WERI-Rb-1 (cell line): ENCODE results near the gene FHIT.
"Not testable (repeated sequence)": the region's sequence is repeated elsewhere in the genome, so short reads cannot be mapped to it uniquely, and the experiment has no call there.

Source experiments
- DNase-seq: peaks from one replicate; pipeline ENCODE4 v3.0.0-alpha.2; 2020
- H3K27ac ChIP-seq: fragments of 250-450 bp; sonication (Bioruptor Pico); 2 replicates; pipeline ENCODE4 v1.5.1; 2020; ENCODE audit warnings: mild to moderate bottlenecking, moderate library complexity
- H3K27me3 ChIP-seq: fragments of 250-450 bp; sonication (Bioruptor Pico); 2 replicates; pipeline ENCODE4 v1.5.1; 2021; ENCODE audit warnings: mild to moderate bottlenecking, low read depth, moderate library complexity; ENCODE audit not compliant: insufficient read depth, severe bottlenecking
- H3K36me3 ChIP-seq: fragments of 250-450 bp; sonication (Bioruptor Pico); 2 replicates; pipeline ENCODE4 v1.5.1; 2020; ENCODE audit warnings: mild to moderate bottlenecking, moderate library complexity
- H3K4me3 ChIP-seq: 2 replicates; pipeline ENCODE4 v1.5.1; 2011; ENCODE audit warnings: low read depth, mild to moderate bottlenecking, control low read depth, low read length
- H3K9me3 ChIP-seq: fragments of 250-450 bp; sonication (Bioruptor Pico); 2 replicates; pipeline ENCODE4 v1.5.1; 2021; ENCODE audit warnings: mild to moderate bottlenecking, moderate library complexity; ENCODE audit not compliant: severe bottlenecking
- TF ChIP-seq, protein P1 (sequence below): IDR thresholded peaks from 2 replicates; pipeline ENCODE4 v1.5.1; 2011; ENCODE audit warnings: low read depth, mild to moderate bottlenecking, control low read depth, inconsistent platforms, low read length

FHIT gene

GRCh38 chr3:61030469-61031035, 220.7 kb downstream of the FHIT start:
- Histone ChIP-seq H3K9me3 (no peaks in the 10 kb centered on the region), H3K36me3 (no peaks in the 10 kb centered on the region), H3K4me3 (no peak overlapping the region), H3K27me3 (no peaks in the 10 kb centered on the region), H3K27ac (no peak overlapping the region)
- no peak for DNase-seq
- TF ChIP-seq, protein P1, sequence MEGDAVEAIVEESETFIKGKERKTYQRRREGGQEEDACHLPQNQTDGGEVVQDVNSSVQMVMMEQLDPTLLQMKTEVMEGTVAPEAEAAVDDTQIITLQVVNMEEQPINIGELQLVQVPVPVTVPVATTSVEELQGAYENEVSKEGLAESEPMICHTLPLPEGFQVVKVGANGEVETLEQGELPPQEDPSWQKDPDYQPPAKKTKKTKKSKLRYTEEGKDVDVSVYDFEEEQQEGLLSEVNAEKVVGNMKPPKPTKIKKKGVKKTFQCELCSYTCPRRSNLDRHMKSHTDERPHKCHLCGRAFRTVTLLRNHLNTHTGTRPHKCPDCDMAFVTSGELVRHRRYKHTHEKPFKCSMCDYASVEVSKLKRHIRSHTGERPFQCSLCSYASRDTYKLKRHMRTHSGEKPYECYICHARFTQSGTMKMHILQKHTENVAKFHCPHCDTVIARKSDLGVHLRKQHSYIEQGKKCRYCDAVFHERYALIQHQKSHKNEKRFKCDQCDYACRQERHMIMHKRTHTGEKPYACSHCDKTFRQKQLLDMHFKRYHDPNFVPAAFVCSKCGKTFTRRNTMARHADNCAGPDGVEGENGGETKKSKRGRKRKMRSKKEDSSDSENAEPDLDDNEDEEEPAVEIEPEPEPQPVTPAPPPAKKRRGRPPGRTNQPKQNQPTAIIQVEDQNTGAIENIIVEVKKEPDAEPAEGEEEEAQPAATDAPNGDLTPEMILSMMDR = no peak

GRCh38 chr3:61029194-61029593, 222.1 kb downstream of the FHIT start:
- Histone ChIP-seq H3K36me3 (no peaks in the 10 kb centered on the region), H3K27ac (no peak overlapping the region), H3K27me3 (no peaks in the 10 kb centered on the region), H3K4me3 (no peak overlapping the region), H3K9me3 (no peaks in the 10 kb centered on the region)
- DNase-seq = no peak
- TF ChIP-seq, protein P1 = no peak

- TF ChIP-seq, protein P1 = no peak
- Histone ChIP-seq H3K36me3 (no peaks in the 10 kb centered on the region), H3K4me3 (no peak overlapping the region), H3K27ac (no peak overlapping the region), H3K9me3 (no peaks in the 10 kb centered on the region), H3K27me3 (no peaks in the 10 kb centered on the region)
- no peak for DNase-seq
Observed at GRCh38 chr3:61018807-61019206, 232.4 kb downstream of the FHIT start.

GRCh38 chr3:61017028-61017427, 234.2 kb downstream of the FHIT start:
- DNase-seq, H3K27ac ChIP-seq, H3K4me3 ChIP-seq, H3K27me3 ChIP-seq, H3K36me3 ChIP-seq, H3K9me3 ChIP-seq: not testable (repeated sequence)

GRCh38 chr3:61015859-61016258, 235.4 kb downstream of the FHIT start:
- Histone ChIP-seq H3K36me3 (no peaks in the 10 kb centered on the region), H3K27me3 (no peaks in the 10 kb centered on the region), H3K27ac (no peak overlapping the region), H3K4me3 (no peak overlapping the region), H3K9me3 (no peaks in the 10 kb centered on the region)
- no peak for DNase-seq
- TF ChIP-seq, protein P1 = no peak

DNA sequence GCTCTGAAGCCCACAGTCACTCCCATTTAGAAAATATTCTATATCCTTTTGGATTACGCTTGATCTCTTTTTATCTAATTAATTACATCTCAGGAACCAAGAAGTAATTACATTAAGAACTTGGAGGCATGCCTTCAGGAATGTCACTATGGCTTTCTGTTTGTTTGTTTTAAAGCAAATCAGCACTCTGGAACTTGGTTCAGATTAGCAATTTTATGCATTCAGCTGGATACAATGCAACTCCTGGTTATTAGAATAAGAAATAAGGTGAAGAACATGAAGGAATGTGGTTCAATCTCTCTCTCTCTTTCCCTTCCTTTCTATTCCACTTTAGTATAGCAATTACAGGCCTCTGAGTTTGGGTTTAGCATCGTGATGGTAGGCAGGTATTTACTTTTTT, 235.8 kb downstream of the FHIT start:
- no peaks in the 10 kb centered on the region for H3K9me3 ChIP-seq
- no peak overlapping the region for H3K27ac ChIP-seq
- TF ChIP-seq, protein P1 = no peak
- no peaks in the 10 kb centered on the region for H3K27me3 ChIP-seq
- no peak overlapping the region for H3K4me3 ChIP-seq
- H3K36me3 ChIP-seq = no peaks in the 10 kb centered on the region
- no peak for DNase-seq
